Stomach smooth muscle (tissue), 2 donors: ENCODE measurements around the gene GABRR3.

Source experiments
- H3K27ac ChIP-seq: one replicate; pipeline ENCODE4 v1.7.0; 2013; ENCODE audit warnings: mild to moderate bottlenecking, low read length, inconsistent platforms
- H3K27me3 ChIP-seq, 2 donors: one replicate each; pipeline ENCODE4 v1.7.0; 2013; ENCODE audit warnings: low read length in 2 of 2; ENCODE audit not compliant: insufficient read depth in 2 of 2, control insufficient read depth in 1 of 2
- H3K36me3 ChIP-seq, 2 donors: one replicate each; pipeline ENCODE4 v1.7.0; 2013; ENCODE audit warnings: low read length in 2 of 2; ENCODE audit not compliant: control insufficient read depth in 2 of 2, insufficient read depth in 2 of 2
- H3K4me1 ChIP-seq: one replicate; pipeline ENCODE4 v1.7.0; 2013; ENCODE audit warnings: low read length; ENCODE audit not compliant: control insufficient read depth, insufficient read depth
- H3K4me3 ChIP-seq, 2 donors: one replicate each; pipeline ENCODE4 v1.7.0; 2013; ENCODE audit warnings: low read length in 2 of 2
- H3K9ac ChIP-seq, 2 donors: one replicate each; pipeline ENCODE4 v1.7.0; 2013; ENCODE audit warnings: low read length in 2 of 2, mild to moderate bottlenecking in 1 of 2
- H3K9me3 ChIP-seq, 2 donors: one replicate each; pipeline ENCODE4 v1.7.0; 2013; ENCODE audit warnings: low read length in 2 of 2; ENCODE audit not compliant: control insufficient read depth in 2 of 2
- donor health status: healthy.
- donor health status: Pancreatic carcinoma.

Gene GABRR3

DNA sequence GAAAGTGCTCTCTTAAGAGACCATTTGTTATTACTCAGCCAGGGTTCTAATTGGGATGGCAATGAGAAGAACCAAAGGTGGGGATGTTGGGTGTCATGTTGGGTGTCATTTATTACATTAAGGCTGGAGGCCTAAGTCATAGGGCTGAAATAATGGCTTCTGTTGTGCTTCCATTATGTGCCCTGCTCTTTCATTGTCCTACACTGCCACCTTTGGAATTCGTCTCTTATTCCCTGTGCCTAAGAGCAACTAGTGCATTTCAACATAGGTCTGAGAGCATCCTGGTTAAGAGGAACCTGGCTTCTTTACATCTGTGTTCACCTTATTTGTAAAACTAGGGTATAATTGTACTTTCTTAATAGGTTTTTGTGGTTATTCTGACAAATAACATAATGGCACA lies 95.1 kb downstream of the GABRR3 start:
- no peak overlapping the region for H3K27ac ChIP-seq
- no peak overlapping the region for H3K9ac ChIP-seq
- no peaks in the 10 kb centered on the region for H3K27me3 ChIP-seq
- H3K36me3 ChIP-seq: peaks cover 11 to 21% of the 10 kb centered on the region in 2 donors
- H3K4me1 ChIP-seq: no peaks in the 10 kb centered on the region
- H3K4me3 ChIP-seq: no peak overlapping the region
- no peaks in the 10 kb centered on the region for H3K9me3 ChIP-seq

DNA sequence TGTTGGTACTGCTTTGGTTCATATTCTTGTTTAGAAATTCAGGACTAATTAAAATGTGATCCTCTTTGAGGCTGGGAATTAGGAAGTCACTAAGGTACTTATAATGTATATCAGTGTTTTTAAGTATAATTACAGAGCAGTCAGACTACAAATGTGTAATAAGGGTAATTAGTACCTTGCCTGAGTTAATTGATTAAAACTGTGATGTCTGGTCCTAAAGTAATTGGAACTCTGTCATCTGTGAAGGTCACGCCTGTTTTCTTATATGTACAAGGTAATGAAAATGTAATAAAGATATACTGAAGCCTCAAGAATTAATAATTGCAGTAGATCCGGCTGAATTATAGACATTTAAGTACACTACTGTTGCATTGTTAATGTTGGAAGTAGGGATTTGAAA lies 95.7 kb downstream of the GABRR3 start:
- no peaks in the 10 kb centered on the region for H3K9me3 ChIP-seq
- no peak overlapping the region for H3K27ac ChIP-seq
- no peak overlapping the region for H3K4me3 ChIP-seq
- no peak overlapping the region for H3K9ac ChIP-seq
- H3K4me1 ChIP-seq: no peaks in the 10 kb centered on the region
- no peaks in the 10 kb centered on the region for H3K27me3 ChIP-seq
- peaks cover 11 to 18% of the 10 kb centered on the region in 2 donors for H3K36me3 ChIP-seq

DNA sequence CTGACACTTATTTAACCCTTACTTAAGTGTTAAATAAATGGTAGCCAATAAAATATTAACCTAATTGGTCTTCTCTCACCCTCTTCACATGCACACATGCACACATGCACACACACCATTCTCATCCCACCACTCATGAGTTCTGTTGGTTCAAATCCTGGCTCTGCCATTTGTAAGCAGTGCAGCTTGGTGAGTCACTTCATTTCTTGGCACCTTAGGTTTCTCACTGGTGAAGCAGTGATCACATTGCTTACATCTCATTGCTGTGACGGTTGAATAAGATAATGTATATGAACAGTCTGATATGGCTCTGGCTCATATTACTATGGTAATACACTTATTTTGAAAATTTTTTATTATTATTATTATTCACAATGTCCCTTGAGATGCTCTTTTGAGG lies 96.7 kb downstream of the GABRR3 start:
- Histone ChIP-seq H3K4me3 (no peak overlapping the region), H3K27me3 (no peaks in the 10 kb centered on the region), H3K36me3 (peaks cover 16 to 22% of the 10 kb centered on the region in 2 donors), H3K27ac (no peak overlapping the region), H3K9ac (no peak overlapping the region), H3K4me1 (no peaks in the 10 kb centered on the region), H3K9me3 (no peaks in the 10 kb centered on the region)

GRCh38 chr3:97937205-97937604 lies 97.9 kb downstream of the GABRR3 start:
- Histone ChIP-seq H3K27me3 (no peaks in the 10 kb centered on the region), H3K27ac (no peak overlapping the region), H3K9me3 (no peaks in the 10 kb centered on the region), H3K36me3 (peaks cover 11 to 20% of the 10 kb centered on the region in 2 donors), H3K9ac (no peak overlapping the region), H3K4me3 (no peak overlapping the region), H3K4me1 (no peaks in the 10 kb centered on the region)

DNA sequence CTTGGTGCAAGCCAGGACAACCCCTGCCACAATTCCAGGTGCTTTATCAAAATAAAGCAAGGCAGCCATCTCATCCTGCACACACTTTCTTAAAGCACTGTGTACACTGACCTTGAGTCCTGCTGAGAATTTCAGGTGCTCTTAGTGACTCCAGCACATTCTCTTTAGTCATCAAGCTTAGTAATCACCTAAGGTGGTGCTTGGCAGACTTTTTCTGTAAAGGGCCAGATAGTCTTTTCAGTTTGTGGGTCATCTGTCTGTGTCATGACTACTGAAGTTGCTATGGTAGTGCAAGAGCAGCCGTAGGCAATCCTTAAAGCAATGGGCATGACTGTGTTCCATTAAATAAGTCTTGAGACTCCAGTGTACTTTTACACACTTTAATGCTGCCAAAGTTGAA lies 99.3 kb downstream of the GABRR3 start:
- no peak overlapping the region for H3K4me3 ChIP-seq
- H3K9me3 ChIP-seq: no peaks in the 10 kb centered on the region
- no peaks in the 10 kb centered on the region for H3K27me3 ChIP-seq
- no peaks in the 10 kb centered on the region for H3K4me1 ChIP-seq
- no peak overlapping the region for H3K9ac ChIP-seq
- H3K36me3 ChIP-seq: peaks cover 9 to 20% of the 10 kb centered on the region in 2 donors
- H3K27ac ChIP-seq: no peak overlapping the region
